Heart left ventricle (tissue), 13 donors: ENCODE results near the gene C16orf96.

Experiments
- CTCF ChIP-seq, 12 donors: fragments of 200-600 bp; sonication (generic) in 4 of 12; IDR thresholded peaks; one replicate each; pipeline versions ENCODE4 v1.5.0 to v1.8.0; 2018 to 2022; ENCODE audit warnings: antibody characterized with exemption in 12 of 12, mild to moderate bottlenecking in 5 of 12
- POLR2A ChIP-seq, 2 donors: fragments of 450-650 bp; IDR thresholded peaks; one replicate each; pipeline ENCODE4 v1.6.1; 2017; ENCODE audit warnings: antibody characterized with exemption in 2 of 2, mild to moderate bottlenecking in 2 of 2, moderate library complexity in 2 of 2
- donor health status: ischemic (EF 13 %, LVEDD 7.1; RV severe dilation, severe dysfunction).
- donor health status: DM: no; HTN: yes; CAD: no.
- donor health status: DM: no; HTN: no; CAD: no.
- donor health status: ischemic (EF 25% LVEDD 6.9; RV normal size, moderate dysfunction).
- donor health status: ischemic (EF 25% LVEDD 5.7; RV mildly dilated, moderate dysfunction).
- donor health status: ischemic (EF 35%, LVEDD 5.7; RV mildly dilated, moderate dysfunction).
- donor health status: nonischemic (EF 11% LVEDD 7.7; RV severe dilation, severe dysfunction).
- donor health status: DM: yes; HTN: yes; CAD: no.
- donor health status: PGD.
- donor health status: ischemic (EF 29% LVEDD 5.4; RV normal size, mild dysfunction).
- donor health status: nonischemic (EF 23%, LVEDD 6.1; RV moderate dilation, normal function).

GRCh38 chr16:4639899-4640509 is 83.9 kb downstream of the C16orf96 start:
- no peak for TF ChIP-seq CTCF (IDR thresholded peaks at IDR 0.05)
- TF ChIP-seq POLR2A (IDR thresholded peaks at IDR 0.05) = no peak
